Liver (tissue), 9 donors: Measurements from ENCODE around the gene ILK. TPM values are rescaled to one million over a fixed set of nuclear protein-coding genes. Genes with fewer than 3 reads are reported as not detected.

ENCODE experiments used
- DNase-seq: peaks from one replicate; pipeline ENCODE4 v3.0.0-alpha.2; 2017; ENCODE audit warnings: low spot score
- H3K27ac ChIP-seq, 2 donors: one replicate each; pipeline ENCODE4 v1.7.0; 2013; ENCODE audit warnings: inconsistent platforms in 2 of 2, low read length in 2 of 2, control low read depth in 1 of 2, low read depth in 1 of 2, mild to moderate bottlenecking in 1 of 2
- H3K27me3 ChIP-seq, 4 donors: one replicate each; pipeline versions ENCODE4 v1.6.1 to v1.7.0; 2013; ENCODE audit warnings: low read length in 3 of 4, inconsistent platforms in 1 of 4, mild to moderate bottlenecking in 1 of 4, moderate library complexity in 1 of 4; ENCODE audit not compliant: control insufficient read depth in 4 of 4, insufficient read depth in 4 of 4
- H3K36me3 ChIP-seq, 4 donors: one replicate each; pipeline versions ENCODE4 v1.6.1 to v1.7.0; 2013; ENCODE audit warnings: low read length in 3 of 4, mild to moderate bottlenecking in 3 of 4, low read depth in 1 of 4, moderate library complexity in 1 of 4; ENCODE audit not compliant: control insufficient read depth in 4 of 4, insufficient read depth in 3 of 4
- H3K4me1 ChIP-seq, 4 donors: one replicate each; pipeline versions ENCODE4 v1.6.1 to v1.7.0; 2013; ENCODE audit warnings: low read length in 3 of 4, mild to moderate bottlenecking in 3 of 4, moderate library complexity in 1 of 4; ENCODE audit not compliant: control insufficient read depth in 4 of 4, insufficient read depth in 4 of 4
- H3K4me3 ChIP-seq, 3 donors: one replicate each; pipeline versions ENCODE4 v1.6.1 to v1.7.0; 2013; ENCODE audit warnings: low read length in 3 of 3, control low read depth in 1 of 3, low read depth in 1 of 3, mild to moderate bottlenecking in 1 of 3
- H3K9ac ChIP-seq, 2 donors: one replicate each; pipeline ENCODE4 v1.7.0; 2013; ENCODE audit warnings: low read length in 2 of 2, mild to moderate bottlenecking in 2 of 2, moderate library complexity in 2 of 2, control low read depth in 1 of 2, low read depth in 1 of 2
- H3K9me3 ChIP-seq, 4 donors: one replicate each; pipeline versions ENCODE4 v1.6.1 to v1.7.0; 2013; ENCODE audit warnings: low read length in 3 of 4; ENCODE audit not compliant: control insufficient read depth in 4 of 4
- EGR1 ChIP-seq, 2 donors: IDR thresholded peaks; 2 replicates each; pipeline ENCODE4 v1.6.1; 2016 to 2018; ENCODE audit warnings: antibody characterized with exemption in 2 of 2, low read depth in 2 of 2
- FOXA1 ChIP-seq: IDR thresholded peaks from 2 replicates; pipeline ENCODE4 v1.6.1; 2016; ENCODE audit warnings: antibody characterized with exemption
- FOXA2 ChIP-seq: IDR thresholded peaks from 2 replicates; pipeline ENCODE4 v1.6.1; 2016; ENCODE audit warnings: antibody characterized with exemption
- GABPA ChIP-seq, 2 donors: IDR thresholded peaks in 1 of 2; conservative IDR thresholded peaks in 1 of 2; 2 replicates each; pipeline ENCODE4 v1.6.1; 2016; ENCODE audit warnings: antibody characterized with exemption in 2 of 2, mild to moderate bottlenecking in 1 of 2, moderate library complexity in 1 of 2
- HNF4A ChIP-seq, 2 donors: conservative IDR thresholded peaks; 2 replicates each; pipeline ENCODE4 v1.6.1; 2016; ENCODE audit warnings: antibody characterized with exemption in 2 of 2, mild to moderate bottlenecking in 2 of 2
- HNF4G ChIP-seq: IDR thresholded peaks from 2 replicates; pipeline ENCODE4 v1.6.1; 2016; ENCODE audit warnings: antibody characterized with exemption
- JUND ChIP-seq, 2 donors: IDR thresholded peaks; 2 replicates each; pipeline ENCODE4 v1.6.1; 2016; ENCODE audit warnings: antibody characterized with exemption in 2 of 2
- NR2F2 ChIP-seq: IDR thresholded peaks from 2 replicates; pipeline ENCODE4 v1.6.1; 2016; ENCODE audit warnings: antibody characterized with exemption
- RAD21 ChIP-seq, 2 donors: IDR thresholded peaks; 2 replicates each; pipeline ENCODE4 v1.6.1; 2016; ENCODE audit warnings: antibody characterized with exemption in 2 of 2, mild to moderate bottlenecking in 2 of 2
- RXRA ChIP-seq, 2 donors: IDR thresholded peaks; 2 replicates each; pipeline ENCODE4 v1.6.1; 2017 to 2018; ENCODE audit warnings: antibody characterized with exemption in 2 of 2, mild to moderate bottlenecking in 1 of 2
- SP1 ChIP-seq: IDR thresholded peaks from 2 replicates; pipeline ENCODE4 v1.6.1; 2018; ENCODE audit warnings: antibody characterized with exemption, mild to moderate bottlenecking
- TAF1 ChIP-seq: conservative IDR thresholded peaks from 2 replicates; pipeline ENCODE4 v1.6.1; 2016; ENCODE audit warnings: antibody characterized with exemption, mild to moderate bottlenecking
- YY1 ChIP-seq: IDR thresholded peaks from 2 replicates; pipeline ENCODE4 v1.6.1; 2016; ENCODE audit warnings: antibody characterized with exemption, mild to moderate bottlenecking
- WGBS: extraction: QIAGEN DNeasy Blood & Tissue Kit; methylation state at CpG from one replicate; pipeline ENCODE4 v1.1.7; 2013; 5-methylcytosine and 5-hydroxymethylcytosine counted together
- polyA plus RNA-seq, 2 donors: library from polyadenylated mRNA; stranded (reverse) in 1 of 2; unstranded in 1 of 2; fragments of 200-250 nt in 1 of 2; fragments of >200 nt in 1 of 2; fragmentation: Nextera tagmentation in 1 of 2; extraction: Ambion mirVana in 1 of 2; gene quantifications; one replicate each; pipeline versions ENCODE4 v1.2.1 to v1.2.3, GENCODE V29; 2013 to 2015
- total RNA-seq, 2 donors: library from RNA; depleted of rRNA; stranded (reverse); fragments of >200 nt; gene quantifications; one replicate each; pipeline ENCODE4 v1.2.3, GENCODE V29; 2014
- TF ChIP-seq, protein P1 (sequence below): IDR thresholded peaks from 2 replicates; pipeline ENCODE4 v1.6.1; 2016; ENCODE audit warnings: antibody characterized with exemption
- TF ChIP-seq, protein P2 (sequence below): IDR thresholded peaks from 2 replicates; pipeline ENCODE4 v1.6.1; 2016; ENCODE audit warnings: antibody characterized with exemption
- TF ChIP-seq, protein P3 (sequence below): fragments of 150-350 bp; IDR thresholded peaks from 2 replicates; pipeline ENCODE4 v1.5.1; 2017; ENCODE audit warnings: improper control_type of control experiment, low read depth, low read length; ENCODE audit not compliant: missing input control
- TF ChIP-seq, protein P4 (sequence below): IDR thresholded peaks from 2 replicates; pipeline ENCODE4 v1.6.1; 2016; ENCODE audit warnings: antibody characterized with exemption
- TF ChIP-seq, protein P5 (sequence below): IDR thresholded peaks from 2 replicates; pipeline ENCODE4 v1.6.1; 2016; ENCODE audit warnings: antibody characterized with exemption, mild to moderate bottlenecking
- donor health status: healthy.
- donor health status: healthy.
- donor health status: healthy.
- donor health status: healthy.
- donor health status: healthy.

ILK gene
- total and polyA plus RNA-seq, 4 donors, result 29.6 to 69.1 (median 48.2) TPM

DNA sequence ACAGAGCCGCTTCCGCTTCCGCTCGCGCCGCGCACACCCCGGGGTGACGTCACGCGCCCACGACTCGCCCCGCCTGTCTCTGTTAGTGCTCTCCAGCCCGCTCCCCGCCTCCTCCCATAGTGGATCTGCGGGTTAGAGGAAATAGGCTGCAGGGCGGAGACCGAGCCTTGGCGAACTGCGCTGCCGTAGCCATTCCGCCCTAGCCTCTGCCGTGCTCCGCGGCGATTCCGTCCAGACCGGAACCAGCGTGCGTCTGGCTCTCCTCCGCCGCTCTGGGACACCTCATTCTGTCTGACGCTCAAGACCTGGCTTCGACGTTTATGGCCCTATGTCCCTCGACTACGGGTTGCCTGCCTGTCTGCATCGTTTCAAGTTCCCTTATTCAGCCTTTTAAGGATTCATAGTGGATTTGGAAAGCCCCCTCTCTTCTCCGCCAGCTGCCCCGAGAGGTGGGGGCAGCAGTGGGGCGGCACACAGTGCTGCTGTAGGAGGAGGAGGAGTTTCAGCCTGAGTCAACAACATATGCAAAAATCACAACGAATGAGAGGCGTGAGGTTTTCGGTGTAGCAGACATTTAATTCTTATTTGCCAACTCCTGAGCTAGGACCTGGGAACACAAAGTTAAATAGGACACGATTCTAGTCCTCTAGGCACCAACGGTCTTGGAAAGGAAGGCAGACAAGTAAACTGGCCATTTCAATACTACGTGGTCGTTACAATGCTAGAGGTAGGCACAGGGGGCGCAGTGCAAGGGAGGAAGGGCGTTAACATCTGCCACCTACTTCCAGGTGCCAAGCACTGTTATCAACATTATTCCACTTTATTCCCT, 8.9 kb downstream of the ILK start, which contains the start of gene TAF10:
Gene TAF10 (minus strand): TSS at position 4 of the 829 bp plus-strand sequence. CDS start 27 bp downstream, outside the sequence.
- peak within 1 kb of the TSS; percentile 87 for H3K9ac ChIP-seq
- peaks cover 14 to 43% (median 37%) of the 10 kb centered on the region in 4 donors for H3K36me3 ChIP-seq
- TF ChIP-seq NR2F2 (peak; percentile 46), FOXA1 (no peak), RXRA (IDR thresholded peaks at IDR 0.05) (peak; percentile 14 to 21), HNF4A (conservative IDR thresholded peaks at IDR 0.05) (no peak), EGR1 (IDR thresholded peaks at IDR 0.05; ENCODE audit: low read depth in 2 of 2) (no peak), FOXA2 (no peak), RAD21 (IDR thresholded peaks at IDR 0.05) (peak; percentile 2 to 47), TAF1 (peak; percentile 96), SP1 (peak; percentile 62), YY1 (peak; percentile 93), HNF4G (no peak), GABPA (IDR thresholded peaks at IDR 0.05 in 1 of 2, conservative IDR thresholded peaks at IDR 0.05 in 1 of 2) (peak; percentile 61 to 89), JUND (IDR thresholded peaks at IDR 0.05) (no peak)
- TF ChIP-seq, protein P1, sequence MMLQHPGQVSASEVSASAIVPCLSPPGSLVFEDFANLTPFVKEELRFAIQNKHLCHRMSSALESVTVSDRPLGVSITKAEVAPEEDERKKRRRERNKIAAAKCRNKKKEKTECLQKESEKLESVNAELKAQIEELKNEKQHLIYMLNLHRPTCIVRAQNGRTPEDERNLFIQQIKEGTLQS, result no peak
- TF ChIP-seq, protein P2, sequence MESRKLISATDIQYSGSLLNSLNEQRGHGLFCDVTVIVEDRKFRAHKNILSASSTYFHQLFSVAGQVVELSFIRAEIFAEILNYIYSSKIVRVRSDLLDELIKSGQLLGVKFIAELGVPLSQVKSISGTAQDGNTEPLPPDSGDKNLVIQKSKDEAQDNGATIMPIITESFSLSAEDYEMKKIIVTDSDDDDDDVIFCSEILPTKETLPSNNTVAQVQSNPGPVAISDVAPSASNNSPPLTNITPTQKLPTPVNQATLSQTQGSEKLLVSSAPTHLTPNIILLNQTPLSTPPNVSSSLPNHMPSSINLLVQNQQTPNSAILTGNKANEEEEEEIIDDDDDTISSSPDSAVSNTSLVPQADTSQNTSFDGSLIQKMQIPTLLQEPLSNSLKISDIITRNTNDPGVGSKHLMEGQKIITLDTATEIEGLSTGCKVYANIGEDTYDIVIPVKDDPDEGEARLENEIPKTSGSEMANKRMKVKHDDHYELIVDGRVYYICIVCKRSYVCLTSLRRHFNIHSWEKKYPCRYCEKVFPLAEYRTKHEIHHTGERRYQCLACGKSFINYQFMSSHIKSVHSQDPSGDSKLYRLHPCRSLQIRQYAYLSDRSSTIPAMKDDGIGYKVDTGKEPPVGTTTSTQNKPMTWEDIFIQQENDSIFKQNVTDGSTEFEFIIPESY, result no peak
- TF ChIP-seq, protein P3, sequence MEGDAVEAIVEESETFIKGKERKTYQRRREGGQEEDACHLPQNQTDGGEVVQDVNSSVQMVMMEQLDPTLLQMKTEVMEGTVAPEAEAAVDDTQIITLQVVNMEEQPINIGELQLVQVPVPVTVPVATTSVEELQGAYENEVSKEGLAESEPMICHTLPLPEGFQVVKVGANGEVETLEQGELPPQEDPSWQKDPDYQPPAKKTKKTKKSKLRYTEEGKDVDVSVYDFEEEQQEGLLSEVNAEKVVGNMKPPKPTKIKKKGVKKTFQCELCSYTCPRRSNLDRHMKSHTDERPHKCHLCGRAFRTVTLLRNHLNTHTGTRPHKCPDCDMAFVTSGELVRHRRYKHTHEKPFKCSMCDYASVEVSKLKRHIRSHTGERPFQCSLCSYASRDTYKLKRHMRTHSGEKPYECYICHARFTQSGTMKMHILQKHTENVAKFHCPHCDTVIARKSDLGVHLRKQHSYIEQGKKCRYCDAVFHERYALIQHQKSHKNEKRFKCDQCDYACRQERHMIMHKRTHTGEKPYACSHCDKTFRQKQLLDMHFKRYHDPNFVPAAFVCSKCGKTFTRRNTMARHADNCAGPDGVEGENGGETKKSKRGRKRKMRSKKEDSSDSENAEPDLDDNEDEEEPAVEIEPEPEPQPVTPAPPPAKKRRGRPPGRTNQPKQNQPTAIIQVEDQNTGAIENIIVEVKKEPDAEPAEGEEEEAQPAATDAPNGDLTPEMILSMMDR, result peak; percentile 37
- TF ChIP-seq, protein P4, sequence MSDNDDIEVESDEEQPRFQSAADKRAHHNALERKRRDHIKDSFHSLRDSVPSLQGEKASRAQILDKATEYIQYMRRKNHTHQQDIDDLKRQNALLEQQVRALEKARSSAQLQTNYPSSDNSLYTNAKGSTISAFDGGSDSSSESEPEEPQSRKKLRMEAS, result peak; percentile 54
- TF ChIP-seq, protein P5, sequence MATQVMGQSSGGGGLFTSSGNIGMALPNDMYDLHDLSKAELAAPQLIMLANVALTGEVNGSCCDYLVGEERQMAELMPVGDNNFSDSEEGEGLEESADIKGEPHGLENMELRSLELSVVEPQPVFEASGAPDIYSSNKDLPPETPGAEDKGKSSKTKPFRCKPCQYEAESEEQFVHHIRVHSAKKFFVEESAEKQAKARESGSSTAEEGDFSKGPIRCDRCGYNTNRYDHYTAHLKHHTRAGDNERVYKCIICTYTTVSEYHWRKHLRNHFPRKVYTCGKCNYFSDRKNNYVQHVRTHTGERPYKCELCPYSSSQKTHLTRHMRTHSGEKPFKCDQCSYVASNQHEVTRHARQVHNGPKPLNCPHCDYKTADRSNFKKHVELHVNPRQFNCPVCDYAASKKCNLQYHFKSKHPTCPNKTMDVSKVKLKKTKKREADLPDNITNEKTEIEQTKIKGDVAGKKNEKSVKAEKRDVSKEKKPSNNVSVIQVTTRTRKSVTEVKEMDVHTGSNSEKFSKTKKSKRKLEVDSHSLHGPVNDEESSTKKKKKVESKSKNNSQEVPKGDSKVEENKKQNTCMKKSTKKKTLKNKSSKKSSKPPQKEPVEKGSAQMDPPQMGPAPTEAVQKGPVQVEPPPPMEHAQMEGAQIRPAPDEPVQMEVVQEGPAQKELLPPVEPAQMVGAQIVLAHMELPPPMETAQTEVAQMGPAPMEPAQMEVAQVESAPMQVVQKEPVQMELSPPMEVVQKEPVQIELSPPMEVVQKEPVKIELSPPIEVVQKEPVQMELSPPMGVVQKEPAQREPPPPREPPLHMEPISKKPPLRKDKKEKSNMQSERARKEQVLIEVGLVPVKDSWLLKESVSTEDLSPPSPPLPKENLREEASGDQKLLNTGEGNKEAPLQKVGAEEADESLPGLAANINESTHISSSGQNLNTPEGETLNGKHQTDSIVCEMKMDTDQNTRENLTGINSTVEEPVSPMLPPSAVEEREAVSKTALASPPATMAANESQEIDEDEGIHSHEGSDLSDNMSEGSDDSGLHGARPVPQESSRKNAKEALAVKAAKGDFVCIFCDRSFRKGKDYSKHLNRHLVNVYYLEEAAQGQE, result peak; percentile 77
- under 1% methylated on average over 51 of the region's 51 CpGs for WGBS
- no peaks in the 10 kb centered on the region for H3K9me3 ChIP-seq
- DNase-seq, result peak; percentile 96
- H3K27ac ChIP-seq, result peak within 1 kb of the TSS; percentile 96 to 99
- H3K4me3 ChIP-seq, result peak within 1 kb of the TSS; percentile 79 to 83 (median 82)
- no peaks in the 10 kb centered on the region for H3K27me3 ChIP-seq
- peaks cover 0 to 26% (median 16%) of the 10 kb centered on the region in 4 donors for H3K4me1 ChIP-seq
